Body of pancreas (tissue), 4 donors: ENCODE measurements around the gene DCUN1D1. TPM values are rescaled to one million over a fixed set of nuclear protein-coding genes. Genes with fewer than 3 reads are reported as not detected.

ENCODE experiments used
- ATAC-seq: fragments of 150-250 bp; one replicate; pipeline ENCODE4 v1.9.1; 2016
- DNase-seq, 4 donors: peaks; one replicate each; pipeline ENCODE4 v3.0.0-alpha.2; 2019
- H3K27ac ChIP-seq, 4 donors: fragments of 200-600 bp; sonication (generic); 1 replicate in 3 of 4; 2 replicates in 1 of 4; pipeline versions ENCODE4 v1.5.1 to v1.6.1; 2016 to 2019; ENCODE audit warnings: mild to moderate bottlenecking in 1 of 4, mixed read lengths in 1 of 4, moderate library complexity in 1 of 4
- H3K27me3 ChIP-seq, 2 donors: fragments of 200-600 bp; sonication (generic); one replicate each; pipeline ENCODE4 v1.6.0; 2016; ENCODE audit warnings: mild to moderate bottlenecking in 1 of 2
- H3K36me3 ChIP-seq, 2 donors: fragments of 200-600 bp; sonication (generic); replicated peaks in 1 of 2; 2 replicates each; pipeline ENCODE4 v1.5.1; 2016; ENCODE audit warnings: low read depth in 2 of 2; ENCODE audit not compliant: insufficient read depth in 1 of 2
- H3K4me1 ChIP-seq: fragments of 200-600 bp; sonication (generic); one replicate; pipeline ENCODE4 v1.6.0; 2016
- H3K4me3 ChIP-seq, 2 donors: fragments of 200-600 bp; sonication (generic); 1 replicate in 1 of 2; 2 replicates in 1 of 2; pipeline ENCODE4 v1.5.1; 2016 to 2019
- H3K9me3 ChIP-seq, 3 donors: fragments of 200-600 bp; sonication (generic); 1 replicate in 2 of 3; 2 replicates in 1 of 3; pipeline ENCODE4 v1.5.1; 2016
- POLR2A ChIP-seq, 3 donors: fragments of 450-650 bp; IDR thresholded peaks; one replicate each; pipeline ENCODE4 v1.6.1; 2016; ENCODE audit warnings: antibody characterized with exemption in 3 of 3, mild to moderate bottlenecking in 2 of 3
- WGBS, 2 donors: methylation state at CpG; one replicate each; pipeline ENCODE4 v1.1.5; 2017; 5-methylcytosine and 5-hydroxymethylcytosine counted together
- intact Hi-C: fragments of 100-400 bp; cut with DNase I; formaldehyde crosslinking; loops from one replicate; pipeline ENCODE4 v1.15.1; 2023
- total RNA-seq, 2 donors: library from RNA; depleted of rRNA; stranded (reverse); fragments of >200 nt; gene quantifications; one replicate each; pipeline ENCODE4 v1.1.0, GENCODE V29; 2016
- TF ChIP-seq, protein P1 (sequence below), 7 experiments: fragments of 450-650 bp in 4 of 7; fragments of 200-600 bp in 3 of 7; sonication (generic) in 3 of 7; IDR thresholded peaks; one replicate each; pipeline ENCODE4 v1.5.1; 2016 to 2019; ENCODE audit warnings: antibody characterized with exemption in 7 of 7

DCUN1D1 gene
- total RNA-seq, 2 donors from 2014 or later, result 4.6 to 10.9 TPM

DNA sequence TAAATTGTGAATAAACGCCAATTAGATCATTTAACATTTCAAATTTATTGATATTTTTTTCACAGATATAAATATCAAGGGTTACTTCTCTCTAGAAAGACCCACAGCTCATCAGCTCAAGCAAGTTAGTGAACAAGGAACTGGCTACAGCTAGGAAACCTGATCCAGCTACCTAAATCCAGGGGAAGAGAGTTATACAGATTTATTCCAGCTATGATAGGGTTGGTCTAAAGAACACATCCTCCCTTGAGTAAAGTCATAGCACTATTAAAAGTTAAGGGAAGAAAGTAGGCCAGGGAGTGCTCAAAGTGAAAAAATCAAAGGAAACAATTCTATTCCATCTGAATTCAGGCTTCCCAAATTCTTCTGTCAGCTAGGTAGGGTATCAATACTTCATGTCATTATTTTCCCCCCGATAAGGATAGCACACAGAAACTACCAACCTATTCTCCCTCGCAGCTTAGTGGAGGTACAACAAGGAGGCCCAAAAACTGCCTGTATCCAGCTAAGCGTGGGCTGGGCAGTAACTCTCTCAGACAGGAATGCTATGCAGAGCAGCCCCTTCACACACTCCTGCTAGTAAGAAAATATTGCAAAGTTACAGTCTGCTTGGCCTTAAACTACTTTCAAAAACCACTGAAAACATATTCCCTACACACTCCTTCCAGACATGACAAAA is 44.0 kb downstream of the DCUN1D1 start:
- Histone ChIP-seq H3K27ac (no peak overlapping the region), H3K4me1 (no peaks in the 10 kb centered on the region), H3K27me3 (no peaks in the 10 kb centered on the region), H3K9me3 (no peaks in the 10 kb centered on the region), H3K36me3 (no peaks in the 10 kb centered on the region), H3K4me3 (no peak overlapping the region)
- TF ChIP-seq, protein P1, sequence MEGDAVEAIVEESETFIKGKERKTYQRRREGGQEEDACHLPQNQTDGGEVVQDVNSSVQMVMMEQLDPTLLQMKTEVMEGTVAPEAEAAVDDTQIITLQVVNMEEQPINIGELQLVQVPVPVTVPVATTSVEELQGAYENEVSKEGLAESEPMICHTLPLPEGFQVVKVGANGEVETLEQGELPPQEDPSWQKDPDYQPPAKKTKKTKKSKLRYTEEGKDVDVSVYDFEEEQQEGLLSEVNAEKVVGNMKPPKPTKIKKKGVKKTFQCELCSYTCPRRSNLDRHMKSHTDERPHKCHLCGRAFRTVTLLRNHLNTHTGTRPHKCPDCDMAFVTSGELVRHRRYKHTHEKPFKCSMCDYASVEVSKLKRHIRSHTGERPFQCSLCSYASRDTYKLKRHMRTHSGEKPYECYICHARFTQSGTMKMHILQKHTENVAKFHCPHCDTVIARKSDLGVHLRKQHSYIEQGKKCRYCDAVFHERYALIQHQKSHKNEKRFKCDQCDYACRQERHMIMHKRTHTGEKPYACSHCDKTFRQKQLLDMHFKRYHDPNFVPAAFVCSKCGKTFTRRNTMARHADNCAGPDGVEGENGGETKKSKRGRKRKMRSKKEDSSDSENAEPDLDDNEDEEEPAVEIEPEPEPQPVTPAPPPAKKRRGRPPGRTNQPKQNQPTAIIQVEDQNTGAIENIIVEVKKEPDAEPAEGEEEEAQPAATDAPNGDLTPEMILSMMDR (IDR thresholded peaks at IDR 0.05), result no peak
- TF ChIP-seq POLR2A (IDR thresholded peaks at IDR 0.05), result no peak
- DNase-seq (no peak), ATAC-seq (no peak)
- intact Hi-C loops, result no loop called here
- WGBS, 2 donors, result 90 to 91% methylated on average over 4 of the region's 4 CpGs

DNA sequence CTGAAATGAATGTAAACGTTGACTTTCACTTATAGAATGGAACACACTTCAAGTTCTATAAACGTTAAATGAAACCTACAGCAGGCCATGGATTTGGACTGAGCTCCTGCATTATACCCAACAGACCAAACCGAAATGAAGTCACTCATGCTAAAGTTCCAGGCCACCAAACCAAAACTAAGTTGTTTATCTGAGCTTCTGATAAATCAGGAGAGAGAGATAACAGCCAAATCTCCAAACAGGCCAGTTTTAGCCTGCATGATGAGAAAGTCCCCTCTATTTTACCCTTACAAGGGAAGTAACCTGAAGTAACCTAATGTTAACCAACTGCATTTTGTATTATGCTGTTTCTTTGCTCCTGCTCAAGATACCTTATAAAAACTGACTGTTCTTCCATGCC is 44.5 kb downstream of the DCUN1D1 start:
- ATAC-seq (no peak), DNase-seq (no peak)
- Histone ChIP-seq H3K27ac (no peak overlapping the region), H3K4me3 (no peak overlapping the region), H3K4me1 (no peaks in the 10 kb centered on the region), H3K9me3 (no peaks in the 10 kb centered on the region), H3K27me3 (no peaks in the 10 kb centered on the region), H3K36me3 (no peaks in the 10 kb centered on the region)
- no peak for TF ChIP-seq POLR2A (IDR thresholded peaks at IDR 0.05)
- TF ChIP-seq, protein P1 (IDR thresholded peaks at IDR 0.05), result no peak
- WGBS, 2 donors, result 71 to 76% methylated on average over 3 of the region's 3 CpGs
- intact Hi-C loops, result no loop called here

DNA sequence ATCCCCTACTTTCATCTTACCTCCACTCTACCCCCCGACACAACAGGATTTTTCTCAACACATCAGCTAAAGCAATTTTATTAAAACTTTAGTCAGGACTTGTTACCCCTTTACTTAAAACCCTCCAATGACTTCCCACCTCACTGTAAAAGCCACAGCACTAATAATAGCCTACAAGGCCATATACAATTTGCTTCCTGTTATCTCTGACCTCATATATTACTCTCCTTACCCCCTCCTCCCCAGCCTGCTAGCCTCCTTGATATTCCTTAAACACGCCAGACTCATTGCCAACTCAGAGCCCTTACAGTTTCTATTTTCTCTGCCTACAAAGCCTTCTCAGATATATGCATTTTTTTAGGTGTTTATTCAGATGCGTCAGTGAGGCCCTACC is 54.4 kb downstream of the DCUN1D1 start:
- no peak for DNase-seq
- intact Hi-C loops, result no loop called here
- Histone ChIP-seq H3K36me3 (no peaks in the 10 kb centered on the region), H3K9me3 (no peaks in the 10 kb centered on the region), H3K27ac (no peak overlapping the region), H3K4me3 (no peak overlapping the region), H3K27me3 (no peaks in the 10 kb centered on the region), H3K4me1 (peaks cover 6% of the 10 kb centered on the region)
- no peak for ATAC-seq
- TF ChIP-seq, protein P1 (IDR thresholded peaks at IDR 0.05), result no peak
- TF ChIP-seq POLR2A (IDR thresholded peaks at IDR 0.05), result no peak
- WGBS, 2 donors, result 95 to 96% methylated on average over 3 of the region's 3 CpGs

DNA sequence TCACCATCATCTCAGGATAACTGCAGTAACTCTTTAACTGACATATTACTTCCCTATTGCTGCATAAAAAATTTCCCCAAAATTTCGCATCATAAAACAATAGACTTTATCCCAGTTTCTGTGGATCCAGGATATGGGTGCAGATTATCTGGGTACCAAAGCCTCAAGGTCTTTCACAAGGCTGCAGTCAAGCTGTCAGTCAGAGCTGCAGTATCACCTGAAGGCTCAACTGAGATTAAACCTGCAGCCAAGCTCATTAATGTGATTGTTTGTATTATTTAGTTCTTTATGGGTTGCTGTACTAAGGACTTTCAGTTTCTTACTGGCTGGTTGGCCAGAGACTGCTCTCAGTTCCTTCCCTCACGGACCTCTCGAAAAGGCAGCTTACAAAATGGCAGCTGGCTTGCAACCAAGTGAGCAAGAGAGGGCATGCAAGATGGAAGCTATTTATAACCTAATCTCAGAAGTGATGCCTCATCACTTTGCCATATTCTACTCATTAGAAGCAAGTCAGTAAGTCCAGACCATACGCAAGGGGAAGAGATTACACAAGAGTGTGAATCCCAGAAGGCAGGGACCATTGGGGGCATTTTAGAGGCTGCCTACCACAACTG is 54.9 kb downstream of the DCUN1D1 start:
- H3K4me1 ChIP-seq, result peaks cover 11% of the 10 kb centered on the region
- no peak overlapping the region for H3K4me3 ChIP-seq
- ATAC-seq (no peak), DNase-seq (no peak)
- intact Hi-C loops, result no loop called here
- no peak for TF ChIP-seq POLR2A (IDR thresholded peaks at IDR 0.05)
- TF ChIP-seq, protein P1 (IDR thresholded peaks at IDR 0.05), result no peak
- H3K27ac ChIP-seq, result no peak overlapping the region
- H3K27me3 ChIP-seq, result no peaks in the 10 kb centered on the region
- WGBS, 2 donors, result 75 to 93% methylated on average over 4 of the region's 4 CpGs
- no peaks in the 10 kb centered on the region for H3K36me3 ChIP-seq
- H3K9me3 ChIP-seq, result no peaks in the 10 kb centered on the region
